Bronchial epithelial cell (primary cell): ENCODE data around the gene KDM4D. TPM values are rescaled to one million over a fixed set of nuclear protein-coding genes. Genes with fewer than 3 reads are reported as not detected.
A peak's percentile ranks its signal among the peaks of the same experiment; 100 is the strongest.

Experiments used
- DNase-seq: peaks from one replicate; pipeline ENCODE4 v3.0.0-alpha.2; 2010; ENCODE audit warnings: low read depth
- FAIRE-seq: peaks from 2 replicates; lab custom pipeline; 2011; peaks lifted over from hg19 to GRCh38; lab: Jason Lieb, UNC
- H3K27me3 ChIP-seq: 2 replicates; pipeline ENCODE4 v1.5.1; 2011; ENCODE audit warnings: low read length; ENCODE audit not compliant: control insufficient read depth, insufficient read depth
- H3K36me3 ChIP-seq: 2 replicates; pipeline ENCODE4 v1.5.1; 2011; ENCODE audit warnings: low read length; ENCODE audit not compliant: control insufficient read depth, insufficient read depth
- H3K4me3 ChIP-seq: 2 replicates; pipeline ENCODE4 v1.5.1; 2011; ENCODE audit warnings: mild to moderate bottlenecking, low read depth, low read length, control low read depth
- total RNA-seq: library from RNA; depleted of rRNA; stranded (reverse); fragments of >200 nt; gene quantifications from 2 replicates; pipeline ENCODE4 v1.2.1, GENCODE V29; 2014
- TF ChIP-seq, protein P1 (sequence below): IDR thresholded peaks from 2 replicates; pipeline ENCODE4 v1.5.1; 2011; ENCODE audit warnings: mild to moderate bottlenecking, moderate library complexity, low read length, control low read depth, inconsistent platforms; ENCODE audit not compliant: insufficient read depth, severe bottlenecking

The KDM4D gene
- total RNA-seq, 1 donor from 2014 or later = 0.53 TPM

- DNase-seq = no peak
- FAIRE-seq = no peak
- Histone ChIP-seq H3K36me3 (peaks cover 12% of the 10 kb centered on the region), H3K4me3 (no peak overlapping the region), H3K27me3 (no peaks in the 10 kb centered on the region)
- TF ChIP-seq, protein P1, sequence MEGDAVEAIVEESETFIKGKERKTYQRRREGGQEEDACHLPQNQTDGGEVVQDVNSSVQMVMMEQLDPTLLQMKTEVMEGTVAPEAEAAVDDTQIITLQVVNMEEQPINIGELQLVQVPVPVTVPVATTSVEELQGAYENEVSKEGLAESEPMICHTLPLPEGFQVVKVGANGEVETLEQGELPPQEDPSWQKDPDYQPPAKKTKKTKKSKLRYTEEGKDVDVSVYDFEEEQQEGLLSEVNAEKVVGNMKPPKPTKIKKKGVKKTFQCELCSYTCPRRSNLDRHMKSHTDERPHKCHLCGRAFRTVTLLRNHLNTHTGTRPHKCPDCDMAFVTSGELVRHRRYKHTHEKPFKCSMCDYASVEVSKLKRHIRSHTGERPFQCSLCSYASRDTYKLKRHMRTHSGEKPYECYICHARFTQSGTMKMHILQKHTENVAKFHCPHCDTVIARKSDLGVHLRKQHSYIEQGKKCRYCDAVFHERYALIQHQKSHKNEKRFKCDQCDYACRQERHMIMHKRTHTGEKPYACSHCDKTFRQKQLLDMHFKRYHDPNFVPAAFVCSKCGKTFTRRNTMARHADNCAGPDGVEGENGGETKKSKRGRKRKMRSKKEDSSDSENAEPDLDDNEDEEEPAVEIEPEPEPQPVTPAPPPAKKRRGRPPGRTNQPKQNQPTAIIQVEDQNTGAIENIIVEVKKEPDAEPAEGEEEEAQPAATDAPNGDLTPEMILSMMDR = no peak
These were observed 12.3 kb upstream of the KDM4D start for GRCh38 chr11:94961255-94961654.

DNA sequence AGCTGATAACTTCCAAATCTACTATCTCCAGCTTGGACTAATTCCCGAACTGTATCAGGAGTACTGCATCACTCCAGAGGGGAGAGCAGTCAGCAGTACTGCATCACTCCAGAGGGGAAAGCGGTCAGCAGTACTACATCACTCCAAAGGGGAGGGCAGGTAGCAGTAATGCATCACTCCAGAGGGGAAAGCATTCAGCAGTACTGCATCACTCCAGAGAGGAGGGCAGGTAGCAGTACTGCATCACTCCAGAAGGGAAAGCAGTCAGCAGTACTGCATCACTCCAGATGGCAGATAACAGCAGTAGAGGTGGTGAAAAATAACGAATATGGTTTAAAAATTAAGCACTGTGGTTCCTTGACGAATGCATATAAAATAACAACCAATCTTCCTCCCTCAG is 8.6 kb upstream of the KDM4D start:
- H3K27me3 ChIP-seq = no peaks in the 10 kb centered on the region
- FAIRE-seq = no peak
- peaks cover 17% of the 10 kb centered on the region for H3K36me3 ChIP-seq
- no peak for DNase-seq
- TF ChIP-seq, protein P1 = no peak
- H3K4me3 ChIP-seq = no peak overlapping the region

GRCh38 chr11:94968334-94968958 is 5.1 kb upstream of the KDM4D start:
- DNase-seq = peak; percentile 32

DNA sequence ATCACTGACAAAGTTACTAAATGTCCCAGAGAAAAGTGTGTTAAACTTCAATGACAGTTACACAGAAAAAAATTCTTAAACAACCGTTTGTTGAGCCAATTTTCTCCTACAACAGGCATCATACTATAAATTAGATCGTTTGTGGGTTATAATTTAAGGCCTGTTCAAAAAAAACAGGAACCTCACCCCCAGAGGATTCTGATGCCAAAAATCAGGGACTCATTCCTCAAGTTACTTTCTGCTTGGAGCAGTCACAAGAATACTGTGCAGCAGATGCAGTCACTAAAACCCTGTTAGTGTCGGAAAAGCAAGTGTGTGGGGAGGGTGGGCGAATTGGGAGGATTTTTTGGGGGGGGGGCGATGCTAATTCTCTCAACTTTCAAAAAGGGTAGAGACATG is 810 bp upstream of the KDM4D start:
- TF ChIP-seq, protein P1 = no peak
- Histone ChIP-seq H3K36me3 (peaks cover 10% of the 10 kb centered on the region), H3K4me3 (peak overlapping the region; percentile 96), H3K27me3 (no peaks in the 10 kb centered on the region)
- FAIRE-seq (no peak), DNase-seq (no peak)

More at GRCh38 chr11:94968334-94968958, 5.1 kb upstream of the KDM4D start:
- TF ChIP-seq, protein P1 = peak; percentile 34
- H3K36me3 ChIP-seq = peaks cover 22% of the 10 kb centered on the region
- no peak for FAIRE-seq
- no peak overlapping the region for H3K4me3 ChIP-seq
- no peaks in the 10 kb centered on the region for H3K27me3 ChIP-seq

DNA sequence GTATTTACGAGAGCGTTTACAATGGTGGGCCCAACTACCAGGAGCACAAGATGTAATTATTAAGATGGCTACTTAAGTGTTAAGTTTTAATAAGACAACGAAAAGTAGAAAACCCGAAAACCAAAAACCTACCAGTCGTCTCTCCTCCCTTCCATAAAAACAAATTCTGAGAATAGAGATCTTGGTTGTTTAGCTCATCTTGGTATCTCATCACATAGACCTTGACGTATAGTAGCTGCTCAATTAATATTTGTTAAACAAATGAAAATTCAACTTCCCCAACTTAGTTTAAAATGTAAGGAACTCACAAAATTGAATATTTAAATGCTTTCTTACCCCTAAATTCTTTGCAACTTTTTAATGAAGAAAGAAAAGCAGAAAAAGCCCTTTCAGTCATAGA is 669 bp downstream of the KDM4D start:
- TF ChIP-seq, protein P1 = no peak
- FAIRE-seq (no peak), DNase-seq (no peak)
- H3K27me3 ChIP-seq = no peaks in the 10 kb centered on the region
- H3K4me3 ChIP-seq = peak overlapping the region; percentile 96
- peaks cover 7% of the 10 kb centered on the region for H3K36me3 ChIP-seq

DNA sequence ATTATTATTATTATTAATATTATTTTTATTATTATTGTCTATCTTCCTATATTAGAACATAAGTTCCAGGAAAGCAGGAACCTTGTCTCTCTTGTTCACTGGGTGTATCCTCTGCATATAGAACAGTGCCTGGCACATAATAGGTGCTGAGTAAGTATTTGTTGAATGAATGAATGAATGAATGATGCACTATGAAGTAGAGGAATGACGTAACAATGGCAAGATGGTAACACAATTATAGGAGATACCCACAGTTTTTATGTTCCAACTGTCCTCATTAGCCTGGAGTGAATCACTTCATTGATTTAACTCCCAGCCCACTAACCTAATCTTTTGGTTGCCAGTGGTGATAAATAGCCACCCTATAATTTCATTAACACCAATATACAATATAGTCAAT is 2.1 kb downstream of the KDM4D start:
- no peak overlapping the region for H3K4me3 ChIP-seq
- FAIRE-seq (no peak), DNase-seq (no peak)
- no peaks in the 10 kb centered on the region for H3K27me3 ChIP-seq
- TF ChIP-seq, protein P1 = no peak
- peaks cover 3% of the 10 kb centered on the region for H3K36me3 ChIP-seq
